Cerebellar cortex (tissue), 1 donor: ENCODE data around the gene PAM.

Experiments used
- DNase-seq: peaks from one replicate; pipeline ENCODE4 v3.0.0-alpha.2; 2015; ENCODE audit warnings: low spot score

PAM gene

DNA sequence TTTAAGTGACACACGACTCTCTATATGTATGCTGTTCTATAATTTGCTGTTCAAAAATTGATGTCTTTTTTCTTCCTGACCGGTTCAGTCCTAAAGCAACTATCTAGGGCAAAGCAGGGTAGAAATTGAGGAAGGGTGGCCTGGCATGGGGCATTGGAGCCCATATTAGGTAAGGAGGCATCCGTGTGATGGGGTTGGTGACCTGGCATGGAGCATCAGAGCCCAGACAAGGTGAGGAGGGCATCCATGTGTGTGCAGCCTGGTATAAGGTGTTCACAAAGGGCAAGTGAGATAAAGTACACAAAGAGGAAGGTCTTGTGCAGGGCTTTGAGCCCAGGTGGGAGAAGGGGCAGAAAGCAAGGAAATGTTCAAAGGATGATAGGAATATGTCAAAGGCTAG is 104.9 kb downstream of the PAM start:
- no peak for DNase-seq

DNA sequence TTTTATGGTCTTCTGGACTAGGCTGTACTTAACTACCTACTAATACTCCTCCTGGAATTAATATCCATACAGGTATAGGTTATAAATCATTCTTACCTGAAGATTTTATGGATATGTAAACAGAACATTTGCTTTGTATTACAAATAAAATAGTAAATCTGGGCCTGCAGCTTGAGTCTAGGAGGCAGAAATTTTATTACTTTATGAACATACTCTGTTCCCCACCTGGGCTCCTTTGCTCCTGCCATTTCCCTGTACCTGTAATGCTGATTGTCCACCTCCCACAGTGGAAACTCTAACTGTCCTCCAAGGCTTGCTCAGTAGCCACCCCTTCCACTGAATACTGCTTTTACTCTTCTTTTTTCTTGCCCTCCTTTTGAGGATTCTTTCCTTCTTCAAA is 108.0 kb downstream of the PAM start:
- no peak for DNase-seq

DNA sequence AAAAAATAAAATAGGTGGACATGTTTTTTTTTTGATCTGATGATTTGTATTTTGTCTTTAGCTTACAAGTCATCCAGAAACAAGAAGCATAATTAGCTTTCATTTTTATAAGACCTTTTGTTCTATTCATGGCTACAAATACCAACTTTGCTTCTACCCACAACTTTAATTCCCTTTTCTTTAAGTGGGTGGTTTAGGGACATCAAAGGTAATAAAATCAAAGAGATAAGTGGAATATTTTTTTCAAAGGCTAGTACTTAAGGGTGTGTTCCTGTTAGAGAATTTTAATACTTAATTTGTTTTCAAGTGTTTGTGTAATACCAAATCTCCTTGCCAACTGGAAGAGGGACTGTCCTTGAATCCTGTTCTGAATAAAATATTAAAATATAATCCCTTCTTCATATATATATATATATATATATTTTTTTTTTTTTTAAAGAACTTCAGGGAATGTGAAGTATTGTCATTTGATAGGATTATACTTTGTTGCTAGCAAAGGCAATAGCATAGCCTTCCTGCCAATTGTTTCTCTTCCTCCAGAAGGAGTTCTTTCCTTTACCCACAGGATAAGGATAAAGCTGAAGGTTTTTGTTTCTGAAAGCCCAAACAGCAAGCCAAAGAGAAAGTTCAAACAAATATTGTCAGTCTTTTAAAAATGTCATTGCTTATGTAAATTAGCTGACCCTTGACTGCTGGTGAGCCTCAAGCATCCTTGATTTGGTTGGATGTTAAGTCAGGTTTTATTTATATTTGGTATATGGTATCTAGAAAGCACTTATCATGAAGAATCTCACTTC is 108.9 kb downstream of the PAM start:
- no peak for DNase-seq

DNA sequence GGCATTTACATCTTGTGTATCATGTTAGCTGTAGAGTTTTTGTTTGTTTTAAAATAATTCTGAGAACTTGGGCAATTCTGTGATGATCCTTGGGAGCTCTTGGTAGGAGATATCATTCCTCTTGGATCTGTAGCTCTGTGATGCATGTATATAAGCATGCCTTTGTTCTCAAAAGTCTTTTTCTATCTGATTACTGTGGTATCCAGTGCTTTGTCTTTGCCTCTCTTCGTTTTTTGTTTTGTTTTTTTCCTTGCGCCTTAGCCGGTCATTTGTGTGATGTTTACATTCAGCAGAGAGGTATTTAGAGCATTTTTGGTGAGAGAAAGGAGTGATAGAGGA is 110.0 kb downstream of the PAM start:
- DNase-seq = peak; percentile 39

DNA sequence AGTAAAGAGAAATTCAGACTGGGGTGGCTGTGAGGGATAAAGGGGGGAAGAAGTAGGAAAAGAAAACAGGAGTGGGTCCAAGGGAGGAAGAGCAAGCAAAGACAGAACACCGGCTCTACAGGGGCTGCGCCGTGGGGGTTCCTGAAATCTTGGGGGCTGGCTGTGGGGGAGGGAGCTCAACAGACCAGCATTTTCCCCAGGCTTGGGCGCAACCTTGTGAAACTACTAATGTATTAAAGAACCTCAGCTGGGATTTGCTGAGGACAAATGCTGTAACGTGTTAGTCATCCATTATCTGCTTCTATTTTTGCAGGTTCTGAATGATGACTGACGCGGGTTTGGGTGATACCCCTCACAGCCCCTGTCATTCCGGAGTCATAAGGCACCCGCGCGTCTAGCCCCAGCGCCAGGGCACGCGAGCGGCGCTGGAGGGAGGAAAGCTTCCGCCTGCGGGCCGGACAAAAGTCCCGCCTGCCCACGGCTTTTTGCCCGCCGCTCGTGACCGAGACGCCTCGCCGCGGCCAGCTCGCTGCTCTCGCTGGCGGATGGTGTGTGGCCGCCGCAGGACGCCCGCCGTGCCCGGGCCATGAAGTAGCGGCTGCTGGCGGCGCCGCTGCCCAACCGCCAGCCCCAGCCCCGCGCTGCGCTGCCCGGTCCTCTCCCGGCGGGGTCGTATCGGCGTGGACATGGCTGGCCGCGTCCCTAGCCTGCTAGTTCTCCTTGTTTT is 110.6 kb downstream of the PAM start:
- peak; percentile 55 for DNase-seq

DNA sequence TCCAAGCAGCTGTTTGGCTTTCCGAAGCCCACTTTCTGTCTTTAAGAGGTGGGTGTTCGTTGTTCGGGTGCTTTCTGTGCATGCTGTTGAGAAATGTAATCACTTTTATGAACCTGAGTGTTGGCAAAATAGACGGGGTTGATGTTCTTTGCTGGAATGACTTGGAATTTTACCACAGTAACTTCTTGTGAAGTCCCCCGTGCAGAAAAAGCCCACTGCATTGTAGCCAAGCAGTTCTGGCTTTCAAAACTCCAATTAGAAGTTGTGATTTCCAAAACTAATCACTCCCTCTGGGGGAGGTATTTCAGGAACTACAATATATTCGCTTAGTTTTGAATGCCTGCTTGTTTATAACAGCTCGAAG is 111.1 kb downstream of the PAM start:
- DNase-seq = peak; percentile 36

DNA sequence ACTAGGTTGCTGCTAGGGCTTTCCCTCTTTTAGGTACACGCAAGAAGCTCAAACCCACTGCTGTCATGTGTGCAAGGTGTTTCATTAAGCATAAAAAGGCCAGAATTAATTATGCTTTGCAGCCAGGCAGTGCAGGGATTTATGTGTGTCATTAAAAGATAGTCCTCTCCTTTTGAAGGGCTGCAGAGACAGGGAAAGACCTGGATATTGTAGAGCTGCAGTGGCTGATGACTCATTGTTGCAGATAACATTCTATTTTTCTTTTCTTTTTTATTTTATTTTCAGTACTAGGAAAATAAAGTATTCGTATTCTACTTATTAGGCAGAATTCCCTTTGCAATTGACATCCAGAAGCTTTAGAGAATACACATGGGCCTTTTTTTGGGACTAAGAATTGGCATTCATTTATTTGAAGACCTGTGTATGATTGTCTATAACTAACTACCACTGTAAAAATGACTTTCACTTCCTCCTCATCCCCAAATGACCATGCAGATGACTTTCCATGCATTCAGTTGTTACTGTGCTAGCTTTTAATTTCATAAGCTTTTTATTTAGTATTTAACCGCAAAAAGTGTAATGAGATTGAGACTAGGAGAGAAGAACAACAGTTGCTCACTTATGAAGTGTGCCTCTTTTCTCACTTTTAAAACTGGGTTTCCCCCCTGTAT is 113.0 kb downstream of the PAM start:
- DNase-seq = no peak

DNA sequence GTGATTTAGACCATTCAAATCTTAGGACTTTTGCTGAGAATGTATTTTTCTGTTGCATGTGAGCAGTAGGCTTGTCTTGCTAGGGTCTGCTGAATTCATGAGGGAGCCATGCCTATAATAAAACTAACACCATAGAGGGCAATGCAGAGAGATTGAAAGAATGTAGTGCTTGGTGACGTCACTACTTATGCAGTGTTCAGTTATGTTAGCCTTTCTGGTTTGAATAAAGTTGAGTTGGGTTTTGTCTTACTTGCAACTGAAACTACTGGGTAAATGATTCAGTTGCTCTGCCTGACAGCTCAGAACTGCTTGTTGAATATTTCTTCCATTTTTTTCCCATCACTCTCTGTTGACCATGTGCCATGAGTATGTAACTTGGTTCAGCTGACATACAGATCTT is 114.1 kb downstream of the PAM start:
- no peak for DNase-seq

DNA sequence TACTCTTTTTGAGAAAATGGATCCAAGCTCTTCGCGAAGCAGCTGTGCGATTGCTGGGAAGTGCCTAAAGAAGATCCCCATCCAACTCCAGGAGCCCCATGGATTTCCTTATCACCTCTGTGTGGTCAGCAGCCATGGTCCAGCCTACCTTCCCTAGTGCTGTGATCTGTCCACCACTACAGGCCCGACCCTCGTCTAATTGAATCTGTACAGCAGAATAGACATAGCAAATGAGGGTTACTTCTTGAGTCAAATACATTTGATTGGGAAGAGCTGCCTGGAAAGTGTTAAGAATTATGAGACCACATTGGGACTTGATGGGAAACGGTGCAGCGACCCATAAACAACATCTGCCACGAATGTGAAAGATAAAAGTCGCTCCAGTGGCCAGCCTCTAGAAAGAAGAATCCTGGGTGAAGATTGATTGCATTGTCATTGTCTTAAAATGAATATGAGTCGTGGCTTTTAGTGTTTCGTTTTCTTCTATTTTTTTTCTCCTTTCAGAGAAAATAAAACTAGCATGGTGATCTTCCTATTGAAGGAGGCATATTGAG is 118.4 kb downstream of the PAM start:
- no peak for DNase-seq

DNA sequence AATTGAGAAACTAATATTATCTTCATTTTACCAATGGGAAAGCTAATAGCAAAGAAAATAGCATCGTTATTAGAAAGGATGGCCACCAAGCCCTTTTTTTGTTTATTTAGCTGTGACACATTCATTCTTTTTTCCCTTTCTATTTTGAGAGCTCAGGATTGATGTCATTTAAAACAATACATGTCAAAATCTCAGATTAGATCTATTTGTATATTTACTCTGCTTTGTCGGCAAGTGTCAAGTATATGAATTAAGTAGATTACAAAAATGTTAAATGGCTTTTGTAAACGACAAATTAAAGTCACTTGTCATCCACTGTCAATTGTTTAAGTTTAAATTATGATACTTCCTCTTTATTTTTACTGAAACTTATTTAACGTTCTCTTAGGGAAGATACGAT is 118.9 kb downstream of the PAM start:
- DNase-seq = no peak

DNA sequence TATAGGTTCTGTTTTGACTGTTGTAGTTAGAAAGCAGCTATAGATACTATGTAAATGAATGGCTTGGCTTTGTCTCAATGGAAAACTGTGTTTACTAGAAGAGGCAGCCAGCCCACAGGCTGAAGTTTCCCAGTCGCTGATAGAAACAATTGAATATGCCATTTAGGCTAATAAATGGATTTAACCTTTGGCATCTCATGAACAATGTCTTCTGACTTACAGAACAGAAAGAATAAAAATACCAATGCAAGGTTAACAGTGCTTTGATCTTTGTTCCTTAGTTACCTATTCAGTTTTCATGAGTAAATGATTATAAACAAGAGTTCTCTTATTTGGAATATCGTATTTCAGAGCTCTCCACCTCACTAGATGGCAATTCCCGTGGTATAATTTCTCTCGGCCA is 120.6 kb downstream of the PAM start:
- DNase-seq = no peak

DNA sequence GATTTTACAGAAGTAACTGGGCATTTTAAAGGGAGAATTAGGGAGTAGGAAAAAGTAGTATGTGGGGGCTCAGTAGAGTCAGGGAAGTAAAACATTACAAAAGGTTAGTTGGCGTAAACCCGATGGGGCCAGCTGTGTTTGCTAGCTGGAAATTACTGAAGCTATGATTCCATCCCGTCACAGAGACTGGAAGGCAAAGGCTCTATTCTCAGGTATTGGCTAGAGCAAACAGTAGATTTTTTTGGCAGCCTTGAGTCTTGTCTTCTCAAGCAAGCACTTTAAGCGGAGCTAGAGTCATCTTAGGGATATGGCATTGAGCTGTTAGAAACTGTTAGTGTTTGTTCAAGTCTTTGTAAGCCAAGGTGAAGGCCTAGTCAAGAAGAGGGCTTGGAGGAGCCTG is 121.5 kb downstream of the PAM start:
- no peak for DNase-seq

DNA sequence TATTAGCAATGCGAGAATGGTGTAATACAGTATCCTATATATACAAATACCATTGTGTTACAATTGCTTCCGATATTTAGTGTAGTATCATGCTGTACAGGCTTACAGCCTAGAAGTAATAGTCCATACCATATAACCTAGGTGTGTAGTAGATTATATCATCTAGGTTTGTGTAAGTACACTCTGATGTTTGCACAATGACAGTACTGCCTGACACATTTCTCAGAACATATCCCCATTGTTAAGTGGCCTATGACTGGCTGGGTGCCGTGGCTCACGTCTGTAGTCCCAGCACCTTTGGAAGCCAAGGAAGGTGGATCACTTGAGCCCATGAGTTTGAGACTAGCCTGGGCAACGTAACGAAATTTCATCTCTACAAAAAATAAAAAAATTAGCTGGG is 124.6 kb downstream of the PAM start:
- no peak for DNase-seq

DNA sequence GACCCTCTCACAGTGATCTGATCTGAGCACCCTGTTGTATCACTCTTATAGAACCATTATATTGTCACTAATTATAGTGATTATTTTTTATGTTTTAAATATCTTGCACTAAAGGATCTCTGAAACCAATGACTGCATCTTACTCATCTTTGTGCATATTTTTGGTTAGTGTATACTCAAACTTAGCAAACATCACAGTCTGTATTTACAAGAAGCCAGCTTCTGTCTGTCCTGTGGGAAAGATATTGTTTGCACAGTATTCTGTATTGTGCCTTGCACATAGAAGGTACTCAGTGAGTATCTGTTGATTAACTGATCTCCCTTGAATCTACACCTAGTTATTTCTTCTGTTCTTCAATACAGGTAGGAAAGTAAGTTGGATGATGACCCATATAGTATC is 131.5 kb downstream of the PAM start:
- no peak for DNase-seq

DNA sequence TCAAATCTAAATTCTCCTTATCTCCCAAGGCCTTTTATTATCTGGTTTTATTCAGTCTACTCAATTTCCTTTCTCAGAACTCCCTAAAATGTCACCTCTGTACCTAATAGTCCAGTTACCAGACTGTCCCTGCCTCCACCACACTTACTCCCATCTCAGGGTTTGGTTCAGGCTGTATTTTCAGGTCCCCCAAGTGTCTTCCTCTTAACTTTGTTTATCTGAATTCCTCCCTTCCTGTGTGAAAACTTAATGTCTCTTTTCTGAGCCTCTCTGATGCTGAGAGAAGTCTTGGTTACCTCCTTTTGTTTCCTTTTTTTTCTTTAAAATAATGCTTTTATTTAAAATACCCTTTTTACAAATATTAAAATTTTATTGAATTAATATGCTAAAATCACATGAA is 133.4 kb downstream of the PAM start:
- DNase-seq = no peak

DNA sequence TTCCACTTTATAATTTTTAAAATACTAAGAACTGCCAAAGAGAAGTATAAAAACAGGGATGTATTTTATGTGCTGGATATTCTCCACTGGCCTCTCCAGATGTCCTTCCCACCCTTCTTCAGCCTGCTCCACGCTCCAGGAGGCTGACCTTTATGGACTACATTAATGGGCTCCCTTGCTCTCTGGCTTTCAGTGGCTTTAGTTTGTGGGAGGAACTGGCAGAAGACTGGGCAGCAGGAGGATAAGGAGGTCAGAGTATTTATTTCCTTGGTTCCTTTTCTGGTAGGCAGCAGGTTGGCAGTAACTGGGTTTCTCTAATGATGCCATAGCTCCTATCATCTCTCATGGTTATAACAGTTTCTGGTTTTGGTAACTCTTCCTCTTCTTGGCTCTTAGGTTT is 133.9 kb downstream of the PAM start:
- DNase-seq = no peak

DNA sequence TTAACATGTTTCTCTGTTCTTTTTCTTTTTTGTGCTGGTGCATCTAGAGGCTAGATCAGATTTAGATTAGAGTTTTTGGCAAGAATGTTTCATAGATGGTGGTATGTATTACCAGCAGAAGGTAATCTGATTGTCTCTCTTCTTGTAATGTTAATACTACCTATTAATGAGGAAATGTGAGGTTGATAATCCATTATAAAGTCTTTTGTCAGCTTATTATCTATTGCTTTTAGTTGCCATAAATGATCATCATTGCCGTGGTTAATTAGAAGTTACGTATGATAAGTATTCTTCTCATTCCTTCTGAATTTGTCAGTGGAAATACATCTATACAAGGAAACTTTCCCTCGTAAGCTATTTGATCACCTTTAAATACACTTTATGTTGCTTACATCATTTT is 135.0 kb downstream of the PAM start:
- no peak for DNase-seq

DNA sequence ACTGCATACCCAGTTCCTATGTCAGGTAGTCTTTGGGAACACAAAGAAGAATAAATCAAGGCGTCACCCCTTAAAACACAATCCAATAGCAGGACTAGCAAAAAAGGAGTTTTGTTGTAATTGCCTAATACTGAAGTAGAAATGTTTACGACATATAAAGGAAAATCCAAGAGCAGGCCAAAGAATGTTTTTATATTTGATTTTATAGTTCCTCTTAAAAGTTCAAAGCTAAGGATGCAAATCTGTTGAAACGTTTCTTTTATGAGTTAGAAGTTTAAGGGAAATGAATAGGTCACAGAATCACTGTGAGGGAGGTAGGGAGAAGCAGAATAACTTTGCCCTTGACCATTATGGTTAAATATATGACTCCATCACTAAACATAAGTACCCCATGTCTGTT is 136.1 kb downstream of the PAM start:
- DNase-seq = no peak

DNA sequence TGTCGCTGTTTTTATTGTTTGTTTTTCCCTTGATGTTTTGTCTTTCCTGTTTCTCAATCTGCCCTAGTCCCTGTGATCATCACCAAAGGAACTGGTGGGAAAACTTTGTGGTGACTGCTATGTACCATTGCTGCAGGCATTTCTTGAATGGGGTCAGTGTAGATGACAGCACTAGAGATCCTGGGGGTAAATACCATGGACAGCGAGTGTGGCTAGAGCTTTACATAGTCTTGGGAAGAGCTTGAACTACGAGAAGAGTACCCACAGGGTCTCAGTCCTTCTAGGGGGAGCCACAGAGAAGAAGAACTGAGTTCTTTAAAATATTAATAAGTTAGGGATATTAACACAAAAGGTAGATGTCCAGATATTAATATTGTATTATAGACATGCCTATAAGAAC is 138.8 kb downstream of the PAM start:
- DNase-seq = no peak

DNA sequence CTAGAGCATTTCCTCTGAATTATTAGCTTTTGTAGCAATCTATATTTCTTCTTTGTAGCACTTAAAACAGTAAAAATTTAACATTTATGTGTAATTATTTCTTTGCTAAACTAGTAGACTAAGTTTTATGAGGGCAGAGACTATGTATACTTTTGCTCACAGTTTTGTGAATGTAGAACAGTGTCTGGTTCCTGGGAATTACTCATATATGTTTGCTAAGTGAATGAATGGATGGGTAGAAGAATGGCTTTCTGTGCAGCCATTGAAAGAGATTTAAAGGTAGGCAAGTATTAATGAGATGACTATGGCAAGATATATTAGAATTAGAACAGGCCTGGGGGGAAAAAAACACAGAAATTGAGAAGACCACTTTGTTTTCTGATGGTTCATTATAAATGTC is 140.1 kb downstream of the PAM start:
- no peak for DNase-seq

DNA sequence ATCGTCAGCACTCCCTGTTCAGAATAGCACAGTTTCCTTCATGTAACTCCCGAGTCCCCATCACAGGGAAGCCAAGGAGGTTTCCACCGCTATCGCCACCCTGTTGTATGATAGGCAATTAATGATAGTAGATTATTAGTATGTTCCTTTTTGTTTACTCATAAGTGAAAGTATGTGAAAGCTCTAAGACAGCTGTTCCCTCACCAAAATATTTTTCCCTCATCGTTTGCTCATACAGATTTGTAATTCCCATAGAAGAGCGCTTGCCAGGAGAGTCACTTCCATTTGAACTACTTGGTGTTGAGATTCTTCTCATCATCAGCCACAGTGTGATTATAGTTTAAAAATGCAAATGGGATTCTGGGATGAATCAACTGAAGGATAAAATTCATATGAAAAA is 140.9 kb downstream of the PAM start:
- no peak for DNase-seq

DNA sequence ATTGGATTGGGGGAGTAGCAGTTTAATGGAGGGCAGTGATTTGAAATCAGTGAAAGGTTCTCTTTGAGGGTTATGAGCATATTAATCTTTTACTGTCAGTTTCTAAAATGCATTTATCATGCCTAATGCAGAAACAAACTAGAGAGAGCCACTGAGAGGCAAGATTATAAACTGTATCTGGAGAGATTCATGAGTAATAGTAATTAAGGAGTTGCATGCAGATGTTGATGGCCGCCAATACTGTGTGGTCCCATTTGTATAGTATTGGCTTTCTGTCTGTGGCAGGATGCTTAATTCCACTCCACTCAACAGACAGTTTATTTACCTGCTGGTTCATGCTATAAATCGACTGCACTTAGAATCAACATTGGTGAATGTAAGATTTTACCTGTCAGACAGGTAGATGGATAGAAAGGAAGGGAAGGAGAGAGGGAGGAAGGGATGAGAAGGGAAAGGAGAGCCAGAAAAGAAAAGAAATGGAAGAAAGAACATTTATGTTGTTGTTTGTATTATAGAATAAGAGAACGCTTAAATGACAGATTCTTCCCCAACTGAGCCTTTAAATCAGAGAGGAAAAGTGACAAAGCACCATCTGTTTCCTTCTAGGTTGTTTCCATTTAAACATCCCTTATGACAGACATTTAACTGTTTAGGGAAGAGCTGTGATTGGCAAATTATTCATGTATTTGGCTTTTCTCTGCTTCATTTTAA is 146.5 kb downstream of the PAM start:
- DNase-seq = no peak

DNA sequence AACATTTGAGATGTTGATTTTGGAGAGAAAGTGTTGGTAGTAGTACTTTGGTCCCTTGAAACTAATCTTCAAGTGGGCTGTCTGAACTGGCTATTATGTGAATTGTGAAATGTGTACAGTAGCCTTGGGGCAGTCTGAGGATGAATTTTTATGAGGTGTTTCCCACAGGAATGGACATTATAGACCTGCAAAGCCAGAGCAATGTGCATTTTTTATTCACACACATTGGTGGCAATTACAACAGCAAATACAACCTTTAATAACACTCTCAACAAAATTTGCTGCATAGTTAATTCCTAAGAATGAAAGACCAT is 147.0 kb downstream of the PAM start:
- DNase-seq = no peak
